Renal cortex interstitium (tissue), 11 donors: Measurements from ENCODE around the gene KLHDC4. TPM values are rescaled to one million over a fixed set of nuclear protein-coding genes. Genes with fewer than 3 reads are reported as not detected.

ENCODE experiments used
- DNase-seq, 11 donors: peaks; one replicate each; pipeline ENCODE4 v3.0.0-alpha.2; 2013; ENCODE audit warnings: low read depth in 9 of 11, low spot score in 4 of 11; ENCODE audit errors: extremely low read depth in 1 of 11
- polyA plus RNA-seq, 3 donors: library from polyadenylated mRNA; unstranded; fragments of 120-200 nt; gene quantifications; one replicate each; pipeline ENCODE4 v1.2.1, GENCODE V29; 2013; ENCODE audit not compliant: insufficient read length in 3 of 3

Gene KLHDC4
- polyA plus RNA-seq, 3 donors: 22.2 to 48.7 (median 29.7) TPM

GRCh38 chr16:87762071-87762571, 3.7 kb downstream of the KLHDC4 start:
- DNase-seq: no peak

GRCh38 chr16:87761060-87761459, 4.7 kb downstream of the KLHDC4 start:
- no peak for DNase-seq

- no peak for DNase-seq
Observed at GRCh38 chr16:87757841-87758426, 7.9 kb downstream of the KLHDC4 start.

DNA sequence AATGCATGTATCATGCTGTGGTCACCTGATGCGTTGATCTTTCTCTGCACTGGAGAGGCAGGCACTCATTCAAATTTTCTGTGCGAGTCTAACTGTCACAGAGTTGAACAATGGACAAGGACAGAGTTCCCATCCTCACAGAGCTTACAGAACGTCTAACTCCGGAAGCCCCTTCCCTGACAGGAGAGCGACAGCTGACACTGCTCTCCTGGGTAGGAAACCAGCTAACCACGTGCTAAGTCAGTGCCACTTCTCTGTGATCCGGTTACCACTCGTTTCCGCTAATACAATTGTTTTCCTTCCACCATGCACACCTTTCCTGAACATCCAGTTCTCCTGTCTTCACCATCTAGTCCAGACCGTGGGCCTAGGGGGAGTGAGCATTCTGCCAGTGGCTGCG, 11.3 kb downstream of the KLHDC4 start:
- no peak for DNase-seq

- no peak for DNase-seq
Observed at GRCh38 chr16:87747626-87748414, 18.0 kb downstream of the KLHDC4 start.

DNA sequence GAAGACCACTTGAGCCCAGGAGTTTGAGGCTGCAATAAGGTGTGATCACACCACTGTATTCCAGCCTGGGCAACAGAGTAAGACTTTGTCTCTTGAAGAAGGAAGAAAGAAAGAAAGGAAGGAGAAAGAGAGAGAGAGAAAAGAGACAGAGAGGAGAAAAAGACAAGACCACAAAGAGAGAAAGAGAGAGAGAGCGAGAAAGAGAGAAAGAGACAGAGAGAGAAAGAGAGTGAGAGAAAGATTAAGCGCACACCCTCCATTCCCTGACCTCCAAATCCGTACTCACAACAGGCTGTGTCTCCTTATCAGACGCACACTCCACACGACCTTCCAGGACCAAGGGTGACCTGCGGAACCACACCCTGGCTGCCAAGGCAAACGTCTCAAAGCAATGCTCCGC, 19.6 kb downstream of the KLHDC4 start:
- DNase-seq: no peak

GRCh38 chr16:87744750-87745514, 20.9 kb downstream of the KLHDC4 start:
- DNase-seq: no peak

GRCh38 chr16:87742781-87743490, 22.9 kb downstream of the KLHDC4 start:
- no peak for DNase-seq

- DNase-seq: no peak
Observed at GRCh38 chr16:87741700-87742415, 23.9 kb downstream of the KLHDC4 start.

DNA sequence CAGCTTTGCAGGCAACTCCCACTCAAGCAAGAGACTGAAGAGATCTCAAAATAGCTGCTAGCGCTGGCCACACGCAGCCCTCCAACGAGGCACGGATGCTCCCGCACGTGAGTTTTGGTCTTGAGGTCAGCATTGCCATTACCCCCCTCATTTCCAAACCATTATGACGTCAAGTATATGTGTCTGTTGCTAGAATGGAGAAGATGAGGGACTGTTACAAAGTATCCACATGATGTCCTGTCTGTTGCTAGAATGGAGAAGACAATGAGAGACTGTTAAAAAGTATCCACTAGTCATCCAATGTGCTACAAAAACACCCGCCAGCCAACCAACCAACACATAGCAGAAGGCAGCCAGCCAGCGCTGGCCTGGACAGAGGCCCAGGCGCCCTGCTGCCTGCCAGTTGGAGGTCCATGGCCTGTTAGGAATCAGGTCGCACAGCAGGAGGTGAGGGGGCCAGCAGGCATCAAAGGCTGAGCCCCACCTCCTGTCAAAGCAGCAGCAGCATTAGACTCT, 24.8 kb downstream of the KLHDC4 start:
- DNase-seq: no peak

GRCh38 chr16:87740441-87740840, 25.3 kb downstream of the KLHDC4 start:
- DNase-seq: peak in 1 of 11 donors; percentile 18

DNA sequence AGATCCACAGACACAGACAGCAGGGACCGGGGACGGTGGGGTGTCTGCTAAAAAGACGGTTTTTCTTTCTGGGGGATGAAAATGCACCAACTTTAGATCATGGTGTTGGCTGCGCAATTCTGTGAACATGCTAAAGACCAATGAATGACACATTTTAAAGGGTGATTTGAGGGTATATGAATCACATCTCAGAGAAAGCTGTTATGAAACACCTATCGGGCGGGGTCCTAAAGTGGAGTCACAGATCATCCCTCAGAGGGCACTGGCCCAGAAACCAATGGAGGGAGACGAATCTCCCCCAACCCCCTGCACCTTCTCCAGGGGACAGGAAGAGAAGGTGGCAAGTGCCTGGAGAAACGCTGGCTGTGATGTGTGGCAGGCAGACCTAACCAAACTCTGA, 26.0 kb downstream of the KLHDC4 start:
- DNase-seq: no peak

GRCh38 chr16:87736008-87736382, 29.8 kb downstream of the KLHDC4 start:
- no peak for DNase-seq

DNA sequence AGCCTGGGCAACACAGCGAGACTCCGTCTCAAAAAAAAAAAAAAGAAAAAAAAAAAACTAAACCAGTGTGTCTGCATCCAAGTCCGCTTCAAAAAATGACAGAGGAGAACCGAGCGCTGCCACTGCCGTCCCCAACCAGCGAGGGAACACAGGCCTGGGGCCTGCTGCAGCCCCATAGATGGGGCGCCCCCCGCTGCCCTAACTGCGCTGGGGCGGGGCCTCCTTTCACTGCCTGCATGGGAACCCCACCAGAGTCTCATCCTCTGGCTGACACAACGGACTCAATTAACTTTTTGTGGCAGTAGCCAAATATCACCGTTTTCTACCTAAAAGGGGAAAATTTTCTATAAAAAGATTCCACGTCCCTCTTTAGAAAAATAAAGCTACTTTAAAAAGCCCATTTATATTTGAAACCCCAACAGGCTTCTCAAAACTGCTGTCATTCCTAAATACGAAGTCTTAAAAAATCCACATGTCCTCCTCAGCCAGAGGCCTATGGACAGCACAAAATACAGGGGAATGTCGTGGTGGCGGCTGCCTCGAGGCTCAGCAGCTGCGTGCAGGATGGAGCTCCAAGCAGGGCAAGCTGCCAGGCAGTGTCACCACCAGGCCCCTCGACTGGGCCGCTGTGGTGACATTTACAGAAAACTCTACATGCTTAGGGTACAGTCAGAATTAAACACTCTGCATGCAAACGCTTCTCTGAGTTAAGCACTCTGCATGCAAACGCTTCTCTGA, 30.3 kb downstream of the KLHDC4 start:
- peak in 1 of 11 donors; percentile 26 for DNase-seq

DNA sequence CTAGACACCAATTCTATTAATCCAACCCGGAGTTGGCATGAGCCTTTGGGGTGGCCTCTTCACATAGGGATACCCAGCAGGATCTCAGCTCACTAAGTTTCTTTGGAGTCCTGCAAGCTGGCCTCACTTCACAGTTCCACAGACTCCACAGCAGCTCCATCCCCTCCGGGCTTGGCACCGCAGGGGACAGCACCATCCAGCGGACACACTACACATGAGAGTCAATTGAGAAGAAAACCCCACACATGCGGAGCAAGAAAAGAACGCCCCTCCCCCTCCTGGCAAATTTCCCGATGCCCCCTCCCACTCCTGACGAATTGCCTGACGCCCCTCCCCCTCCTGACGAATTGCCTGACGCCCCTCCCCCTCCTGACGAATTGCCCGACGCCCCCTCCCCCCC, 31.1 kb downstream of the KLHDC4 start:
- DNase-seq: no peak

DNA sequence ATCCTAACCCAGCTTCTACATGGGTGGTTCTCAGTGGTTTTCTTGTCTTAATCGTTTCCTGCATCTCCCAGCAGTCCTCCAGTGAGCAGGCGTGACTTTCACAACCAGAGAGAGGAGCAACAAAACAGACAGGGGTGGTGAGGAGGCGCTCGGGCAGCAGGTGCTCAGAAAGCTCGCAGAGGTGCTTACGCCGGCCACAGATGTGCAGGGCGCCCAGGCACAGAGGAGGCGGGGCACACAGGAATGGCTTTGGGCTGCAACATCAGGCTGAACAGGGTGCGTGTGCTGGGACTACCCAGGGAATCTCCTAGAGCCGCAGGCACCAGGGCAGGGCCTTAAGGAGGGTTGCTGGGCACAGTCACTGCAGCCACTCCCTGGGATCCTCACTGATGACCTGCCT, 32.6 kb downstream of the KLHDC4 start:
- DNase-seq: no peak

- no peak for DNase-seq
Observed at GRCh38 chr16:87731607-87732006, 34.2 kb downstream of the KLHDC4 start.
